Urinary bladder (tissue), 4 donors: ENCODE measurements around the gene PLBD2. TPM values are rescaled to one million over a fixed set of nuclear protein-coding genes. Genes with fewer than 3 reads are reported as not detected.
A peak's percentile ranks its signal among the peaks of the same experiment; 100 is the strongest.
"Not testable (repeated sequence)": the region's sequence is repeated elsewhere in the genome, so short reads cannot be mapped to it uniquely, and the experiment has no call there.

Experiments
- DNase-seq: peaks from one replicate; pipeline ENCODE4 v3.0.0-alpha.2; 2015; ENCODE audit errors: extremely low spot score
- H3K27ac ChIP-seq: one replicate; pipeline ENCODE4 v1.5.1; 2013; ENCODE audit warnings: low read depth, mild to moderate bottlenecking, moderate library complexity
- H3K36me3 ChIP-seq: one replicate; pipeline ENCODE4 v1.6.1; 2013; ENCODE audit warnings: mild to moderate bottlenecking, moderate library complexity; ENCODE audit not compliant: insufficient read depth
- H3K4me1 ChIP-seq: one replicate; pipeline ENCODE4 v1.6.1; 2013; ENCODE audit warnings: mild to moderate bottlenecking, moderate library complexity; ENCODE audit not compliant: insufficient read depth
- H3K4me3 ChIP-seq: one replicate; pipeline ENCODE4 v1.5.1; 2013; ENCODE audit warnings: low read depth, low read length
- WGBS: extraction: QIAGEN DNeasy Blood & Tissue Kit; methylation state at CpG from one replicate; pipeline ENCODE4 v1.1.7; 2013; 5-methylcytosine and 5-hydroxymethylcytosine counted together
- polyA plus RNA-seq: library from polyadenylated mRNA; stranded (reverse); fragments of 200-250 nt; gene quantifications from one replicate; pipeline ENCODE4 v1.2.3, GENCODE V29; 2013
- total RNA-seq: library from RNA; depleted of rRNA; stranded (reverse); fragments of >200 nt; gene quantifications from one replicate; pipeline ENCODE4 v1.2.3, GENCODE V29; 2014
- donor health status: healthy with polysubstance abuse.
- donor health status: healthy.

PLBD2 gene
- total and polyA plus RNA-seq, 2 donors: 11.5 to 29.2 TPM

DNA sequence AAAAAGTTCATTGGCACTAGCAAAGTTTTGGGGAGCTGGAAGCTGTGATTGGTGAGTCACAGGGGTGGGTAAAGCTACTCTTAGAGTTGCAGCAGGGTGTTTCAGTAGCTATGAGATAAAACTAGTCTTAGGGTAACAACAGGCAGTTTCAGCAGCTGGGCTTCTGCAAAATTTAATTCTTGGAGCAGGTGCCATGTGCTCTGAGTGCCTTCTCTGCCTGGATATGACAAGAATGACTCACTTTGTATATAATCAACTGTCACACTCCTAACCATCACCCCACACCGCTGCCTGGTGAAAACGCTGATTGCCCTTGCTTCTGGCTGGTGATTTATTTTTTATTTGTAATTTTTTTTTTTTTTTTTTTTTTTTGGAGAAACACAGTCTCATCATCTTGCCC is 10.5 kb upstream of the PLBD2 start:
- WGBS: 78% methylated on average over 2 of the region's 2 CpGs
- no peak overlapping the region for H3K27ac ChIP-seq
- no peaks in the 10 kb centered on the region for H3K4me1 ChIP-seq
- DNase-seq: no peak
- no peak overlapping the region for H3K4me3 ChIP-seq
- H3K36me3 ChIP-seq: no peaks in the 10 kb centered on the region

DNA sequence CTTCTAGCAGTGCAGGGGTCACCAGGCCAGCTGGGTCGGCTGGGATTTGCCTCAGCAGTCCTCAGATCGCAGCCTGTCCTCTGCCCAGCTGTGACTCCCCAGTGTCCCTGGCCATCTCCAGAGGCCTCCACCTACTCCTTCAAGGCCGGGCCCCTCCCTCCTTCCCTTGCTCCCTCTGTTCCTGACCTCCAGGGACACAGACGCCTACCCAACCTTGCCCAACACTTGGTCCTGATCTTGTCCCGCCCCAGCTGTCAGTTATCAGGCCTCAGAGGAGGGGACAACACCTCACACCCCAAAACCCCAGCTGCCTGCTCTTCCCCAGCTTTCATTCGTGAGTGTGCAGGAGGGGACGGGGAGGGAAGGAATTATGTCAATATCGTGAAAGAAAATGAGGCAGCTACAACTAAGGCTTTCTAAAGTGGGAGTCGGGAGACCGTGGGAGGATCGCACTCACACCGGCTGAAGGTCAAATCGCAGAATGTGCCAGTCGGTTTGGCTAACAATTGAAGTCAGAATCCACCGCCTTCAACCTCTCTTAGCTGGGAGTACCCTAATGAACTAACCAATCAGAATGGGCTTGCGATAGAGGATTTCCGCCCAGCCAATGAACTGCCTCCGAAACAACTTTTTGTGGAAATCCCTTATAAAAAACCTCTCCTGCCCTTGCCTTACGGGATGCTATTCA is 9.4 kb upstream of the PLBD2 start:
- WGBS: 56% methylated on average over 19 of the region's 19 CpGs
- H3K4me1 ChIP-seq: no peaks in the 10 kb centered on the region
- DNase-seq: no peak
- H3K4me3 ChIP-seq: no peak overlapping the region
- no peaks in the 10 kb centered on the region for H3K36me3 ChIP-seq
- H3K27ac ChIP-seq: no peak overlapping the region

DNA sequence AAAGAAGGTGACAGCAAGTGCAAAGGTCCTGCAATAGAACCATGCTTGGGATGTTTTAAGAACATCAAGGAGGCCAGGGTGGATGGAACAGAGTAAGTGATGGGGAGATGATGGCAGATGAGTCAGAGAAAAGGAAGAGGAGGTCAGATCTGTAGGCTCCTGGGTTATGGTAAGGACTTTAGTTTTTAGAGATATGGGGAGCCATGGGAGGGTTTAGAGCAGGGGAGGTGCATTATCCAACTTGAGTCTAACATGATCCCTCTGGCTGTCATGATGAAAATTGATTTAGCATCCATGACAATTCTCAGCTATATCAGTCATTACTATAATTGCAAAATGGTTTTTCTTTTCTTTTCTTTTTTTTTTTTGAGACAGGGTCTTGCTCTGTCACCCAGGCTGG is 7.3 kb upstream of the PLBD2 start:
- H3K36me3 ChIP-seq: no peaks in the 10 kb centered on the region
- no peak overlapping the region for H3K27ac ChIP-seq
- no peaks in the 10 kb centered on the region for H3K4me1 ChIP-seq
- no peak for DNase-seq
- no peak overlapping the region for H3K4me3 ChIP-seq

DNA sequence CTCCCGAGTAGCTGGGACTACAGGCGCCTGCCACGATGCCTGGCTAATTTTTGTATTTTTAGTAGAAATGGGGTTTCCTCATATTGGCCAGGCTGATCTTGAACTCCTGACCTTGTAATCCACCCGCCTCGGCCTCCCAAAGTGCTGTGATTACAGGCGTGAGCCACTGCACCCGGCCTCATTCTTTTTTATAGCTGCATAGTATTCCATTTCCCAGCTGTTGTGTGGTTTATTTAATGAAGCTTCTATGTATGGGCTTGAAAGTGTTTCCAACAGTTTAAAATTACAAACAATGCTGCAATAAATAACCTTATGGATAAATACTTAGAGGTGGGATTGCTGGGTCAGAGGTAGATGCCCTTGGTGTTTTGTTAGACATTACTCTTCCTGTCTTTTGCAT is 4.2 kb upstream of the PLBD2 start:
- not testable (repeated sequence) for H3K27ac ChIP-seq, H3K4me1 ChIP-seq, H3K36me3 ChIP-seq, DNase-seq, H3K4me3 ChIP-seq
- WGBS: 89% methylated on average over 7 of the region's 7 CpGs

DNA sequence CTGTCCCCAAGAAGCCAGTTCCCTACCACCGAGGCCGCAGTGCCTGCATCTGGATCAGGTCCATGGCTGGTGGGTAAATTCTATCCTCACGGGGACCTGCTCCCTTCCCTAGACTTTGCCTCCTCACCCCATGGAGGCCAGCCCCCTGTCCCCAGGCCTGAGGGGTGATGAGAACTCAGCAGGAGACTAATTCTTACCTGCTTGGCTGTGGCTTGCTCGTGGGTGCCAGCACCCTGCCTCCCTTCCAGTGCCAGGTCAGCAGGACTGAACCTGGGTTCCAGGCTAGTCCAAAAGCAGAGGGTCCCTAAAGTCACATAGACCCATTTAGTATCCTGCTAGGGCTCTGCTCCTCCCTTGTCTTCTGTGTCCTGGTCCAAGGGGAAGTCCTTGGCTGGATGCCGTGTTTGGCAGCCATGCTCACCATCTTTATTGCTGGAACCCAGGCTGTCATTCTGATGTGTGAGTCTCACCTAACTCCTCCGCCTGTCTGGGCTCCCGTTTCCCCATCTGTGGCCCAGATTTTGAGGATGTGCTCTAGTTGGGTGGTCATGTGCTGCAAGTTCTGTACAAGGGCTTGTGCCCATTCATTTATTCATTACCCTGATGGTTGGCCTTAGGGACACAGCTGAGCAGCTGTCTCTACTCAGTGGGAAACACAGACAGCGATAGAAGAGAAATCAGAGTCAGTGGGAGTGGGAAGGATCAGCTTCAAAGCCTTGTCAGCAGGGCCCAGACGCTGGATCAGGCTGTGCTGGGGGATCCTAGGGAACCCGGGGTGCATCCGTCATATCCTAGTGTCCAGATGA is 949 bp downstream of the PLBD2 start:
- no peak for DNase-seq
- H3K27ac ChIP-seq: peak overlapping the region; percentile 85
- 30% methylated on average over 11 of the region's 11 CpGs for WGBS
- no peaks in the 10 kb centered on the region for H3K4me1 ChIP-seq
- peak overlapping the region; percentile 69 for H3K4me3 ChIP-seq
- no peaks in the 10 kb centered on the region for H3K36me3 ChIP-seq

DNA sequence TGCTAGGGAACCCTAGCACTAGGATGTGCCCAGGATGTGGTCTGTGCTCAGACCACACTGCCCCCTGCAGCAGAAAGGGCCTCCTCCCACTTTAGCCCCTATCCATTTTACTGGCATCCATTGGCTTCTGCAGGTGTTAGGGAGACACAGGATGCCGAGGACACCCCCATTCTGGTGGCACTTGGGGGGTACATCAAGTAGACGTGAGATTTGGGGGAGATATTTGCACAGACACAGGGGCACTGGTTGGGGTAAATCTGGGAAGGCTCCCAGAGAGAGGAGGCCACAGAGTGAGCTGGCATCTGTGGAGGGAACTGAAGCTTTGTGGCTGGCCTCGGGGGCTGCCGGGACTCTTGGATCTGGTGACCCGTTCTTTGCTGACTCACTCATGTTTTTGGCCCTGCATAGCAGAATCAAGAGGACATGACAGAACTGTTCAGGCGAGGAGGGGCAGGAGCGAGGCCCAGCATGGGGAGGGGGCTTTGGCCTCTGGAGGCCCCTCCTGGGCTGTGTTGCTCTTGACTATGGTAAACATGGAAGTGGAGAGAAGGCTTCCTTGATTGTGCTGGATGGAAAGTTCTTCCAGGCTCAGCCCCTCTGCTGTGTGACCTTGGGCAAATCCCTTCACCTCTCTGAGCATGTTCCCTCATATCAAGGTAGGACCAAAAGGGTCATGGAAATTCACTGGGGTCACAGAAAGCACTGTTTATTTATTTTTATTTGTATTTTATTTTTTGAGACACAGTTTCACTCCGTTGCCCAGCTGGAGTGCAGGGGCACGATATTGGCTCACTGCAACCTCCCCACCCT is 1.8 kb downstream of the PLBD2 start:
- WGBS: 72% methylated on average over 9 of the region's 9 CpGs
- H3K4me3 ChIP-seq: no peak overlapping the region
- no peak for DNase-seq

DNA sequence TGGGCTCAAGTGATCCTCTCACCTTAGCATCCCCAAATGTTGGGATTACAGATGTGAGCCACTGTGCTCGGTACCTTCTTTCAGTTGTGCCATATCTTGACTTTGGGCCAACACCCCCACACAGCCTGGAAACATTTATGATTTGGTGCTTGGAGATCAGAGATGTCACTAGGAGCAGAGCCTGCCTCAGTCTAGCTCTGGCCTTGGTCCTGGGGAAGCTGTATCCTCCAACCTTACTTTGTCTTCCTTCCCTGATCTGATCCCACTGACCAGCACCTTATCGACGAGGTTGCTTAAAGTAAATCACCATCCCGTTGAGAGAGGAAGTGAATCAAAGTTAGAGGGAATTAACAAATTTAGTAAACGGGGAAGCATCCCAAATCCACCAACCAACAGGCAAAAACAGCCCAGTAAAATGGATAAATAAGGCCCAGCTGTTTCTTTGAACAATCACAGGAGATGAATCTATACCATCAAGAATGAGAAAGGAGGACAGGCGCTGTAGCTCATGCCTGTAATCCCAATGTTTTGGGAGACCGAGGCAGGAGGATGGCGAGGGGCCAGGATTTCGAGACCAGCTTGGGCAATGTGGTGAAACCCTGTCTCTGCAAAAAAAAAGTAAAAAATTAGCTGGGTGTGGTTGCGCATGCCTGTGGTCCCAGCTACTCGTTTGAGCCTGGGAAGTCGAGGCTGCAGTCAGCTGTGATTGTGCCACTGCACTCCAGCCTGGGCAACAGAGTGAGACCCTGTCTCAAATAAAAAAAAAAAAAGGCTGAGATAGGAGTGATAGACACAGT is 3.4 kb downstream of the PLBD2 start:
- H3K4me1 ChIP-seq: no peaks in the 10 kb centered on the region
- no peaks in the 10 kb centered on the region for H3K36me3 ChIP-seq
- no peak overlapping the region for H3K27ac ChIP-seq
- no peak overlapping the region for H3K4me3 ChIP-seq
- WGBS: 71% methylated on average over 12 of the region's 12 CpGs
- DNase-seq: no peak

More for the DNA sequence above, 1.8 kb downstream of the PLBD2 start:
- no peaks in the 10 kb centered on the region for H3K36me3 ChIP-seq
- no peak overlapping the region for H3K27ac ChIP-seq
- no peaks in the 10 kb centered on the region for H3K4me1 ChIP-seq

DNA sequence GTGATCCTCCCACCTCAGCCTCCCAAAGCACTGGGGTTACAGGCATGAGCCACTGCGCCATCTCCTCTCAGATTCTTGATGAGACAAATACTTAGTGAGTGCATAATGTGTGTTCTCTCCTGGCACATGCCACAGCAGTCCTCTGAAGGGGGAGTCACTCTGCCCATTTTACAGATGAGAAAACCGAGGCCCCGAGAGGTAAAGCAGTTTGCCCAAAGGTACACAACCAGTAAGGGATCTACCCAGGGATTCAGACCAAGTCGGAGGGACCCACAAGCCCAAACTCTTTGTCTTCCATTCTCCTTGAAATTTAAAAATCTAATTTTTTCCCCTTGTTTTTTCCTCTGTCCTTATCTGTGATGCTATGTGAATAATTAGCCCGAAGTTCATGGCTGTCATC is 6.3 kb downstream of the PLBD2 start:
- H3K4me1 ChIP-seq: no peaks in the 10 kb centered on the region
- no peak overlapping the region for H3K27ac ChIP-seq
- no peaks in the 10 kb centered on the region for H3K36me3 ChIP-seq
- H3K4me3 ChIP-seq: no peak overlapping the region
- 95% methylated on average over 5 of the region's 5 CpGs for WGBS
- no peak for DNase-seq

DNA sequence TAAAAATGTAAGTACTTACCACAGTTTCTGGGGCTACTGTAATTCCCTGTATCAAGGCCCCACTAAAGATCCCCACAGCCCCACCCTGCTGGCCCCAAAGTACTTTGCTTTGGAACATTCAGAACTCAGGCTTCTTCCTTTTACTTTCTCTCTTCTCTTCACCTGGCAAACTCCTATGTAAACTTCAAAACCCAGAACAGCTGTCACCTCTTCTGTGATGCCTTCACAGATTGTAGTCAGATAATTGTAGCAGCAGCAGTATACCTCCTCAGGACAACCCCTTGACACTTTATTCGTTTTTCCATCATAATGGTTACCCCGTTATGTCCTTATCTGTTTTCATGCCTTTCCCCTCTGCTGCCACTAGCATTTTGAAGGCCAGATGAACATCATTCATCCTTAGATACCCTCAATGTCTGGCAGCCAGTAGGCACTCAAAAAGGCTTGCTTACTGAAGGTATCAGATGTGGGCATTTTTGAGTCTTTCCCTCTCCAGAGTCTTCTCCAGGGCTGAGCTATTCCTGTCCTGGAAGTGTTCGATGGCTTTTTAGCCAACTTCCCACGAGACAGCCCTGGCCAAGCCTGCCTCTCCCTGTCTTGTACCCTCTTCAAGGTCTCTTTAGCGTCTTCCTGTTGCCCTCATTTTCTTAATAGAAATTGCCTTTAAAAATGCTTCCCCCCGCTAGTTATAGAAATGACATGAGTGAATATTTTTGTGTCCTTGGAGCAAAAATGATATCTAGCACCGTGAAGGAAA is 7.4 kb downstream of the PLBD2 start:
- no peak for DNase-seq
- Histone ChIP-seq H3K4me3 (no peak overlapping the region), H3K4me1 (no peaks in the 10 kb centered on the region), H3K36me3 (no peaks in the 10 kb centered on the region), H3K27ac (no peak overlapping the region)
- WGBS: 93% methylated on average over 7 of the region's 7 CpGs

DNA sequence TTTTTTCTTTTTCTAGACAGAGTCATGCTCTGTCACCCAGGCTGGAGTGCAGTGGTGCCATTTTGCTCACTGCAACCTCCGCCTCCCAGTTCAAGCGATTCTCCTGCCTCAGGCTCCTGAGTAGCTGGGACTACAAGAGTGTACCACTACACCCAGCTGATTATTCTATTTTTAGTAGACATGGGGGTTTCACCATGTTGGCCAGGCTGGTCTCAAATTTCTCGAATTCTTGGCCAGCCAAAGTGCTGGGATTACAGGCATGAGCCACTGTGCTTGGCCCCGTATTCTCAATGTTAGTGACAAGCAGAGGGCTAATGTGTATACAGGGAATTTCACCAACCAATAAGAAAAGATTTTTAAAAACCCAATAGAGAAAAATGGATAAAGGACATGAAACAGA is 8.4 kb downstream of the PLBD2 start:
- no peak overlapping the region for H3K27ac ChIP-seq

DNA sequence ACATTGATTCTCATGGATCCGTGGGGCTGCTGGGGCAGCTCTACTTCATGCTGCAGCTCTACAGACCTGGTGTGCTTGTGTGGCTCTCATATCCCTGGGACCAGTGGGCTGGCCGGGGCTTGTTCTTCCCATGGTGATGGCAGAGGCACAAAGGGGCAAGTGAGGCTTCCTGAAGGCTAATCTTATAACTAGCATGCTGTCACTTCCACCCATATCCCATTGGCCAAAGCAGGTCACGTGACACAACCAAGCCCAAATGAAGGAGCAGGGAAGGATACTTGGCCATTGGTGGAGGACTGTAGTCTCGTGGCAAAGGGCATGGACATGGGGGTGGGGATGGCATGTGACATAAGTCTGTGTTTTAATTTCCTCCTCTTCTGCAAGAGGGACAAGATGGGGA is 9.9 kb downstream of the PLBD2 start:
- 86% methylated on average over 4 of the region's 4 CpGs for WGBS
- DNase-seq: no peak
- H3K4me1 ChIP-seq: no peaks in the 10 kb centered on the region
- no peak overlapping the region for H3K27ac ChIP-seq
- H3K4me3 ChIP-seq: no peak overlapping the region
- H3K36me3 ChIP-seq: peaks cover 3% of the 10 kb centered on the region

More for the DNA sequence above, 8.4 kb downstream of the PLBD2 start:
- no peaks in the 10 kb centered on the region for H3K4me1 ChIP-seq
- H3K4me3 ChIP-seq: no peak overlapping the region
- no peak for DNase-seq
- WGBS: 71% methylated on average over 4 of the region's 4 CpGs
- H3K36me3 ChIP-seq: no peaks in the 10 kb centered on the region

DNA sequence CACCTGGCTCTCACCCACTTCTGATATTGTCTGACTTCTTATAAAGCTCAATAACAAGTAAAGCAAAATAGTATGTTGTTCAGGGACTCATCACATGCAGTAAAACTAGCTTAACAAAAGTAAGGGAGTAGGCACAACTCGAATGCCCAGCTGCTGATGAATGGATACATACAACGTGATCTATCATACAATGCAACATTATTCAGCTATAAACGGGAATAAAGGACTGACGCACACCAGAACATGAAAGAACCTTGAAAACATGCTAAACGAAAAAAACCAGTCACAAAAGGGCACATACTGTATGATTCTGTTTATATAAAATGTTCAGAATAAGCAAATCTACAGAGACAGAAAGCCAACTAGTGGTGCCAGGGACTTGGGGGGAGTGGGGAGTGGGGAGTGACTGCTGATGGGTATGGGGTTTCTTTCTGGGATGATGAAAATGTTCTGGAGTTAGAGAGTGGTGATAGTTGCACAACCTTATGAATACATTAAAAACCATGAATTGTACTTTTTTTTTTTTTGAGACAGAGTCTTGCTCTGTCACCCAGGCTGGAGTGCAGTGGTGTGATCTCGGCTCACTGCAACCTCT is 11.1 kb downstream of the PLBD2 start:
- H3K36me3 ChIP-seq: peaks cover 3% of the 10 kb centered on the region

More for the DNA sequence above, 11.1 kb downstream of the PLBD2 start:
- Histone ChIP-seq H3K4me3 (no peak overlapping the region), H3K27ac (no peak overlapping the region), H3K4me1 (no peaks in the 10 kb centered on the region)
- no peak for DNase-seq
- 74% methylated on average over 6 of the region's 6 CpGs for WGBS
